Inflammatory macrophage (primary cell): ENCODE results near the gene FLNC.

Experiments used
- DNase-seq, 2 donors: peaks; one replicate each; pipeline ENCODE4 v3.0.0-alpha.2; 2020 to 2022

The FLNC gene

GRCh38 chr7:128804484-128804883 is 25.7 kb upstream of the FLNC start:
- no peak for DNase-seq

GRCh38 chr7:128805225-128805624 is 25.0 kb upstream of the FLNC start:
- DNase-seq = no peak

GRCh38 chr7:128807191-128807590 is 23.0 kb upstream of the FLNC start:
- DNase-seq = no peak

- DNase-seq = no peak
Measured at GRCh38 chr7:128809363-128809762, 20.8 kb upstream of the FLNC start.

- DNase-seq = no peak
Measured at GRCh38 chr7:128810473-128810872, 19.7 kb upstream of the FLNC start.

GRCh38 chr7:128810997-128811396 is 19.2 kb upstream of the FLNC start:
- DNase-seq = no peak

- peak in 1 of 2 donors; percentile 11 for DNase-seq
Measured at GRCh38 chr7:128811631-128812430, 18.4 kb upstream of the FLNC start.

- DNase-seq = peak; percentile 31 to 53
Measured at GRCh38 chr7:128812514-128813168, 17.6 kb upstream of the FLNC start.

GRCh38 chr7:128814499-128814898 is 15.7 kb upstream of the FLNC start:
- DNase-seq = no peak

GRCh38 chr7:128815289-128815942 is 14.8 kb upstream of the FLNC start:
- peak; percentile 39 to 53 for DNase-seq

GRCh38 chr7:128818694-128819093 is 11.5 kb upstream of the FLNC start:
- no peak for DNase-seq

GRCh38 chr7:128821724-128822123 is 8.5 kb upstream of the FLNC start:
- no peak for DNase-seq

- DNase-seq = no peak
Measured at GRCh38 chr7:128826512-128826911, 3.7 kb upstream of the FLNC start.

- no peak for DNase-seq
Measured at GRCh38 chr7:128826916-128827247, 3.3 kb upstream of the FLNC start.

GRCh38 chr7:128827248-128827958 is 2.8 kb upstream of the FLNC start:
- no peak for DNase-seq

GRCh38 chr7:128827971-128828711 is 2.1 kb upstream of the FLNC start:
- DNase-seq = no peak

- DNase-seq = no peak
Measured at GRCh38 chr7:128829391-128830166, 627 bp upstream of the FLNC start.

- DNase-seq = no peak
Measured at GRCh38 chr7:128831178-128831993, 1.2 kb downstream of the FLNC start.

- DNase-seq = no peak
Measured at GRCh38 chr7:128831994-128832879, 2.0 kb downstream of the FLNC start.

- no peak for DNase-seq
Measured at GRCh38 chr7:128832880-128833147, 2.6 kb downstream of the FLNC start.
